Suprapubic skin (tissue), 3 donors: ENCODE results near the gene ILF2.

Experiments used
- CTCF ChIP-seq, 2 donors: fragments of 200-600 bp in 1 of 2; fragments of 450-650 bp in 1 of 2; sonication (generic) in 1 of 2; IDR thresholded peaks; one replicate each; pipeline ENCODE4 v1.5.1; 2016 to 2019; ENCODE audit warnings: antibody characterized with exemption in 2 of 2, mild to moderate bottlenecking in 1 of 2, moderate library complexity in 1 of 2
- EP300 ChIP-seq: sonication (generic); formaldehyde crosslinking; IDR thresholded peaks from one replicate; pipeline ENCODE4 v1.6.1; 2017; ENCODE audit warnings: antibody characterized with exemption
- POLR2A ChIP-seq, 2 donors: fragments of 450-650 bp; IDR thresholded peaks; one replicate each; pipeline ENCODE4 v1.6.1; 2017; ENCODE audit warnings: antibody characterized with exemption in 2 of 2, mild to moderate bottlenecking in 2 of 2, moderate library complexity in 2 of 2

GRCh38 chr1:153636312-153636711 lies 34.5 kb downstream of the ILF2 start:
- no peak for TF ChIP-seq CTCF (IDR thresholded peaks at IDR 0.05)
- TF ChIP-seq EP300: no peak
- TF ChIP-seq POLR2A (IDR thresholded peaks at IDR 0.05): no peak
